SK-N-MC (cell line): Measurements from ENCODE around the gene SLC25A10.

Experiments used
- EZH2 ChIP-seq: fragments of 200-600 bp; sonication (generic); IDR thresholded peaks from one replicate; pipeline ENCODE4 v1.6.1; 2017; ENCODE audit warnings: antibody characterized with exemption
- FOXP2 ChIP-seq: optimal IDR thresholded peaks from 2 replicates; pipeline ENCODE3; 2011; ENCODE audit warnings: mild to moderate bottlenecking, moderate library complexity; ENCODE audit not compliant: insufficient read depth; ENCODE audit errors: extremely low read length, control extremely low read depth
- POLR2AphosphoS5 ChIP-seq: IDR thresholded peaks from 2 replicates; pipeline ENCODE4 v1.6.1; 2012; ENCODE audit warnings: mild to moderate bottlenecking, low read depth, low read length, borderline replicate concordance

GRCh38 chr17:81700353-81701287 is 11.5 kb upstream of the SLC25A10 start:
- TF ChIP-seq EZH2 = no peak
- no peak; the same call in 1 of the 2 replicates for TF ChIP-seq POLR2AphosphoS5
- TF ChIP-seq FOXP2 = no peak
